Activated CD4-positive, CD25-positive, alpha-beta regulatory T cell treated with anti-CD3 and anti-CD28 coated beads, Interleukin-2, amount 50 U/mL, for 16 hours (primary cell): ENCODE data around the gene HNF1B.

Experiments
- DNase-seq: peaks from one replicate; pipeline ENCODE4 v3.0.0-alpha.2; 2020; ENCODE audit warnings: low read depth, low spot score

Gene HNF1B

GRCh38 chr17:37671824-37672547, 72.9 kb downstream of the HNF1B start:
- no peak for DNase-seq

GRCh38 chr17:37671028-37671823, 73.6 kb downstream of the HNF1B start:
- DNase-seq = no peak

- DNase-seq = no peak
Measured at GRCh38 chr17:37667039-37667438, 77.8 kb downstream of the HNF1B start.

DNA sequence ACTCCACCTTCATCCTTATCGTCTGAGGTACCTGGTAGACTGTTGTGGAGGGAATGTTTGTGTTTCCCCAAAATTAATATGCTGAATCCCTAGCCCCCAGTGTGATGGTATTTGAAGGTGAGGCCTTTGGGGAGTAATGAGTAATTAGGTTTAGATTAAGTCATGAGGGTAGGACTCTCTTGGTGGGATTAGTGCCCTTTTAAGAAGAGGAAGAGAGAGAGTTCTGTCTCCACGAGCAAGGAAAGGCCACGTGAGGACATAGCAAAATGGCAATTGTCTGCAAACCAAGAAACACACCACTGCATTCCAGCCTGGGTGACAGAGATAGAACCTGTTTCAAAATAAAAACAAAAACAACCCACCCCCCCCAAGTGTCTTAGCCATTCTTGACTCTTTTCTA, 80.6 kb downstream of the HNF1B start:
- no peak for DNase-seq

DNA sequence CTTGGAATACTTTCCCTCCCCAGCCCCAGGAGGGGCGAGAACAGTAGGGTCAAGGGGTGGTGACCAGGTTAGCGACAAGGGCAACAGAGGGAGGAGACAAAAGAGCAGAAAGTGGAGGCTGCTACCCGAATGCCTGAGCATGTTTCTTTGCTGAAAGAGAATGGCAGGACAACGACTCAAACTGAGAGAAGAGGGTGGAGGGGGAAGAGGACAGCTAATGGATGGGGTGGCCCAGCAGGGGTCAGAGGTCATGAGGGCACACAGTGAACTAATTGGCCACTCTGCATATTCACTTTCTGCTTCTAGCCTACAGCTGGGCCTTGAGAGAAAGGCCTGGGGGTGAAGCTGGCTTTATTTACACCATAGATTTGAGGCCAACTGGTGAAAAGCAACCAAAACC, 82.5 kb downstream of the HNF1B start:
- no peak for DNase-seq

DNA sequence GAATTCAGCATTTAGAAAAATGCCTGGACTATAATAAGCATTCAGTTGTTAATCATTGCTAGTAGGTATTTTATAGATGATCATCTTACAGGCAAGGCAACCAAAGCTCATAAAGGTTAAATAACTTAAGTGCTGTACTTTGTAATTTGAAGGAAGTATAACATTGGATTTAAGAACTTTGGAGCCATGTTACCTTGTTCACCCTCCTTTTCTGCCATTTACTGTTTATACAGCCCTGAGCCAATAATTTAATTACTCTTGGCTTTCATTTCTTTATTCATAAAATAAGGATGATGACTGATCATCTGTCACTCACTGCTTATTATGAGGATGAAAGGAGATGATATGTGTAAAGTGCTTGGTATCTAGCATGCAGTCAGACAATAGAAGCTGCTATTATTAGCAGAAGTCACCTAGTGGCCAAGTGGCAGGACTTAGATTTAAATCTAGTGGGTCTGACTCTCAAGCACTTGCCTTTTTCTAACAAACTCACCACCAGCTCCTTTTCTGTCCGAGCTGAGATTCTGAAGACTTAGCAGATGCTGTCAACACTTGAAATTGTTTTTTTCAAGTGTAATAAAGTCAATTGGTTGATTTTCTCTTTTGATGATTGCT, 83.4 kb downstream of the HNF1B start:
- DNase-seq = no peak

GRCh38 chr17:37659925-37660324, 84.9 kb downstream of the HNF1B start:
- DNase-seq = no peak

DNA sequence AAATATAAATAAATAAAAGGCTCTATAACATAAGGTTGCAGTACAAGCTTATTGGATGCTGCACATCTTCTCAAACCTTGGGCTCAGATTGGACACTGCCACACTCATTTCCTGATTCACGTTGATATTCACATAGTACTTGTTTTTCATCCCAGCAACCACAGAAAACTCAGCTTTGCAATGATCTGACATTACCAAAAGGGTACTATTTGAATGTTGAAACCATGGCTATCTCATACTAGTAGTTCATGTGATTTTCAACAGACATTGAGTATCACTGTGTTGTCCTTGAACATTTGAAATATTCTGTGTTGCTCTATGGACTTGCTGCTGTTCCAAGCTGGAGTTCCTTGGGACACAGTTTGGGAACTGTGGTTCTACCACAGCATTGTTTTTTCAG, 87.7 kb downstream of the HNF1B start:
- DNase-seq = no peak

DNA sequence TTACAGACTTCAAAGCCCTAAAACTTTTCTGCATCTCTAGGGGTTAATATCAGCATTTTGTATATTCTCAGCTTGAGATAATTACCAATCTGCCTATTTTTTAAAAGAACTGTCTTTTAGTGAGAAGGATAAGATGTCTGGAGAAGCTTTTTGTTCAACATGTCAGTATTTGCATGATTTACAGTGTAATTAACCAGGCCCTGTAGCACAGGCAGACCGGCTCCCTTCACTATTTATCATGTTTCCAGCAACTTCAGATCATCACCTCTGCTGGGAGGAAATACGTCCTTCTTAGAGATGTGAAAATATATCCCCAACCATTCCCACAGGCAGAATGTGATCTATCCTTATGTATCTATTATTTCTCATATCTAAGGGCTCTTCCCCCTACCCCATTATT, 93.0 kb downstream of the HNF1B start:
- DNase-seq = no peak

GRCh38 chr17:37650419-37651003, 94.3 kb downstream of the HNF1B start:
- no peak for DNase-seq

GRCh38 chr17:37648555-37648954, 96.3 kb downstream of the HNF1B start:
- DNase-seq = no peak

- DNase-seq = no peak
Measured at GRCh38 chr17:37647856-37648255, 97.0 kb downstream of the HNF1B start.

DNA sequence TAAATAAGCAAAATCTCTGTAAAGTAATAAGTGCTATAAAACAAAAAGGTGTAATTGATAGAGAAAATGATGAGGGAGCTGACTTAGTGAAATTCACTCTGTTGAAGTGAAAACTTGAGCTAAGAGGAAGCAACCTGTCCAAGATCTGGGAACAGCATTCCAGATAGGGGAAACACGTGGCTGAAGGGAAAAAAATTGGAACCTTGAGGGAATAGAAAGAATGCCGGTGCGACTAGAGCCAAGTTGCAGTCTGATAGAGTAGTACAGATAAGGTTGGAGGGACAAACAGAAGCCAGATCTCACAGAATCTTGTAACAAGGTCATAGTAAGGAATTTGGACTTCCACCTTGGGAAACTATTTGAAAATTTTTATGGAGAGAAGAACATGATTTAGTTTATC, 101.0 kb downstream of the HNF1B start:
- DNase-seq = no peak

GRCh38 chr17:37643118-37643766, 101.6 kb downstream of the HNF1B start, which contains the start of gene DDX52:
Gene DDX52, minus strand, starts transcription at chr17:37643446. Its CDS starts 26 bp downstream, at chr17:37643420.
- DNase-seq = peak; percentile 77

GRCh38 chr17:37642681-37643080, 102.2 kb downstream of the HNF1B start:
- DNase-seq = no peak

DNA sequence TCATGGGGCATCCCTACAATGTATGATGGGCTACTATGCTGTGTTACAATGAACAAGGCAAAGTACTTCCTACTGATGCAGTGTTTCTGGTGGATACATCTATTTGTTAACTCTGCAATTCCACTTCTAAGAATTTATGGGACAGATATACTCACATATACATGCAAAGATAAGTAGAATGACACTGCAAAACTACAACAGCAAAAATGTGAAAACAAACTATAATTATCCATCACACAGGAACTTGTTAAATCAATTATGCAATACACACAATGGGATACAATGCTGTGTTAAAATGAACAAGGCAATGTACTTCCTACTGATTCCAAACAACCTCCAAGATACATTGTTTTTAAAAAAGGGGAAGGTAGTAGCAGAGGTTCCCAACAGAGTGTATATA, 104.8 kb downstream of the HNF1B start:
- DNase-seq = no peak

DNA sequence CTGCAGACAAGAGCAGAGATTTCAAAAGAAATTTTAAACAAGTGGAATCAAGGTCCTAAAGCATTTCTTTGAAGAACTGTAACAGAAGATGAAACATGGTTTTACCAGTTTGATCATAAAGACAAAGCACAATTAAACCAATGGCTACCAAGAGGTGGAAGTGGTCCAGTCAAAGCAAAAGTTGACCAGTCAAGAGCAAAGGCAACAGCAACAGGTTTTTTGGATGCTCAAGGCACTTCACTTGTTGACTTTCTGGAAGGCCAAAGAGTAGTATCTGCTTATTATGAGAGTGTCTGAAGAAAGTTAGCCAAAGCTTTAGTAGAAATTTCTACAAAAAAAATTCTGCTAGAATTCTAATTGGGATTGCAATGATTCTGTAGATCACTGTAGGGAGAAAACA, 106.9 kb downstream of the HNF1B start:
- DNase-seq = no peak
